RWPE1 (cell line): ENCODE measurements around the gene MAB21L2.

Experiments
- CTCF ChIA-PET: fragments of 350-600 bp; sonication (Branson Sonifier 250); formaldehyde crosslinking; extraction: SDS; loops from one replicate; lab custom pipeline; 2021; lab: Yijun Ruan, JAX
- POLR2A ChIA-PET: fragments of 400-600 bp; formaldehyde crosslinking; extraction: SDS; loops from one replicate; lab custom pipeline; 2020; ENCODE audit warnings: antibody characterized with exemption; ENCODE audit not compliant: low non-redundant PET; lab: Yijun Ruan, JAX
- DNase-seq: peaks from one replicate; pipeline ENCODE4 v3.0.0; 2012; ENCODE audit warnings: low spot score
- H3K27ac ChIP-seq: fragments of 450-650 bp; 2 replicates; pipeline ENCODE4 v1.5.1; 2017
- TF ChIP-seq, protein P1 (sequence below): fragments of 450-650 bp; conservative IDR thresholded peaks from 2 replicates; pipeline ENCODE4 v1.5.1; 2017; ENCODE audit warnings: low read depth, mild to moderate bottlenecking

Gene MAB21L2

DNA sequence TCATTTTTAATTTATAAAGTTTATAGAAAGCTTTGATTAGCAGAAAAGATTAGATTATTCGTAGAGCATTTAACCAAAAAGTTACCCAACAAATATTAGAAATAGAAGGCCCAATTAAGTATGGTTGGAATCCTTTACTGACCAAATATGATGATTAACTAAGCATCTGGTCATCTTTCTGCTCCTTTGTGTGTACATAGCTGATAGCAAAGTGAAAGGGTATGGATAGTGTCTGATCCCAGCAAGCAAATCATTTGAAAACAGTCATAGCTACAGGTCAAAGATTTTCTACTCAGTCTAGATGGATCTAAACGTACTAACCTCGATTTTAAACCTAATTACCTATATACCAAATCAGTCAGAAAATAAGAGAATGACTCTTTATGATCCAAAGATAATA lies 7.3 kb upstream of the MAB21L2 start:
- CTCF ChIA-PET, result no interaction called here
- no peak overlapping the region for H3K27ac ChIP-seq
- DNase-seq, result no peak
- POLR2A ChIA-PET, result no interaction called here
- TF ChIP-seq, protein P1, sequence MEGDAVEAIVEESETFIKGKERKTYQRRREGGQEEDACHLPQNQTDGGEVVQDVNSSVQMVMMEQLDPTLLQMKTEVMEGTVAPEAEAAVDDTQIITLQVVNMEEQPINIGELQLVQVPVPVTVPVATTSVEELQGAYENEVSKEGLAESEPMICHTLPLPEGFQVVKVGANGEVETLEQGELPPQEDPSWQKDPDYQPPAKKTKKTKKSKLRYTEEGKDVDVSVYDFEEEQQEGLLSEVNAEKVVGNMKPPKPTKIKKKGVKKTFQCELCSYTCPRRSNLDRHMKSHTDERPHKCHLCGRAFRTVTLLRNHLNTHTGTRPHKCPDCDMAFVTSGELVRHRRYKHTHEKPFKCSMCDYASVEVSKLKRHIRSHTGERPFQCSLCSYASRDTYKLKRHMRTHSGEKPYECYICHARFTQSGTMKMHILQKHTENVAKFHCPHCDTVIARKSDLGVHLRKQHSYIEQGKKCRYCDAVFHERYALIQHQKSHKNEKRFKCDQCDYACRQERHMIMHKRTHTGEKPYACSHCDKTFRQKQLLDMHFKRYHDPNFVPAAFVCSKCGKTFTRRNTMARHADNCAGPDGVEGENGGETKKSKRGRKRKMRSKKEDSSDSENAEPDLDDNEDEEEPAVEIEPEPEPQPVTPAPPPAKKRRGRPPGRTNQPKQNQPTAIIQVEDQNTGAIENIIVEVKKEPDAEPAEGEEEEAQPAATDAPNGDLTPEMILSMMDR, result no peak

- DNase-seq, result no peak
- ChIA-PET POLR2A (no interaction called here), CTCF (interaction anchor here (0.6 kb wide), 1 partner anchor 23 kb away, joined by 4 read pairs; no protein-coding TSS in a partner anchor)
- H3K27ac ChIP-seq, result no peak overlapping the region
- TF ChIP-seq, protein P1, result no peak
Measured at GRCh38 chr4:150577796-150578195, 4.2 kb upstream of the MAB21L2 start.

DNA sequence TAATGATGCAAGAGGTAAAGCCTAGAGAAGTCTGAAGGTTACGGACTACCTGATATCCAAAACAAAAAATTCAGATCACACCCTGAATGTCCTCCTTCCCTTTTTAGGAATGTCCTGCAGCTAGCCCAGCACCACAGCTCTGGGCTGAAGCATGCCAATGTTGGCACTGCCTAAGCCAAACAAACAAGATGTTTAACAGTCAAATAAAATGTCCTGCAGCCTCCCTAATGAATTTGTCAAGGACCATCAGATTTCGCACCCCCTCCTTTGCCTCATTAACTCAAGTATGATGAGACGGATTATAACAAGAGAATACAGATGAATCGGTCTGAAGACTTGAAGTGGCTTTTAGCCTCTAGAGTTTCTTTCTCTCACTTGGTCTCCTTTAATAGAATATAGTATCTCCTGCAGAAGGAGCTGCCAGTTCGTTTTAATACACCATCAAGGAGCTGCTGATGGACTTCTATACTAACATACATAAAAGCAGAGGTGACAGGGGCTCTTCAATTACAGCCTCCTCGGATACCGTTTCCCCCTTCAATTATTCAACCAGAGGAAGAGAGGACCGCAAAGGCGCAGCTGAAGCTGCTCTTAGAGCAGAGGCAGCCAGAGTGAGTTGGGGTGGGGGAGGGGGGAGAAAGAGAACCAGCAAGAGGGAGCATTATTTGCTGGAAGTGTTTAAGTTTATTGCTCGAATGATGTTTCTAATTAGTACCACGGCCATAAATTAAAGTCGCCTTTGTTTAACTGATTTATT lies 3.0 kb upstream of the MAB21L2 start:
- ChIA-PET POLR2A (no interaction called here), CTCF (no interaction called here)
- TF ChIP-seq, protein P1, result no peak
- DNase-seq, result no peak
- no peak overlapping the region for H3K27ac ChIP-seq

- no peak overlapping the region for H3K27ac ChIP-seq
- ChIA-PET POLR2A (no interaction called here), CTCF (no interaction called here)
- no peak for DNase-seq
- TF ChIP-seq, protein P1, result no peak
Measured at GRCh38 chr4:150579551-150580234, 2.3 kb upstream of the MAB21L2 start.

DNA sequence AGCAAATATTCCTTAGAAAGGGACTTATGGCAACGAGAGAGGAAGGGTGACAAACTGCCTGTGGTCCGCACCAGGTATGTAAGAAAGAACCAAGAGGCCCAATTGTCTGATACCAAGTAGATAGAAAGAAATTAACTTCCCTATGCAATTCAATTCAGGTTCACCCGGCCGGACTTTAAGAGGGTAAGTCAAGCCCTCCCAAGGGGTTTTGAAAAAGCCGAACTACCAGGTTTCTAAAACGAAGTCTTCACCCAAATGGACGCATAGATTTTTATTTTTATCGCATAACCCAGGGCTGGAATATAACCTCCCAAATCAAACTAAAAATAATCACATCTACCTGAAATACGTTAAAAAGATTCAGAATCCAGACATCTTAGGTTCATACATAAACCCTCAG lies 1.6 kb upstream of the MAB21L2 start:
- POLR2A ChIA-PET, result no interaction called here

DNA sequence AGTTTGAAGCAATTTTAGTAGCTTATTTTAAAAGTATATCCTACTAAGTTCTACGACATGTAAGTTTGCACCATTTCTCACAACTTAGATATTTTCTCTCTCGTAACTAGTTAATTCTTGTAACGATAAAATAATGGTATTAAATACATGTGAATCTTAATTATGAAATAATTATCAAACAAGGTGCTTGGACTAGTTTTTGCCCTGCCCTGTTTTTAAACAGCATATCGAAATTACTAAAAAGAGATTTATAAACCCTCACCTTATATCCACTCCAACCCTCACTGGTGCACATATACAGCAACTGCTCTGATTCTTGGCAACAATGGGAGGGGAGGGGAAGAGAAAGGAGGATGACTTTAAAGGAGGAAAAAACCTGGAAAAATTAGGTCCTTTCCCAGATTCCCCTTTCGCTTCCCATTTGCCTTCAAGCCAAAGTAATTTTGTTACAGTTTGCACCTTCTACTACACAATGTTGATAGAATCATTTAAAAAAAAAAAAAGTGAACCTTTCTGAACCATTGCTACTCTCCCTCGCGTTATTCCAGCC lies 820 bp upstream of the MAB21L2 start:
- no peak for DNase-seq
- H3K27ac ChIP-seq, result no peak overlapping the region
- TF ChIP-seq, protein P1, result no peak
- ChIA-PET POLR2A (no interaction called here), CTCF (no interaction called here)

More for the DNA sequence above, 1.6 kb upstream of the MAB21L2 start:
- DNase-seq, result no peak
- TF ChIP-seq, protein P1, result no peak
- H3K27ac ChIP-seq, result no peak overlapping the region
- CTCF ChIA-PET, result no interaction called here
